Muscle of leg (tissue), 11 donors: ENCODE data around the gene SRD5A1. TPM values are rescaled to one million over a fixed set of nuclear protein-coding genes. Genes with fewer than 3 reads are reported as not detected.

Experiments
- DNase-seq: peaks from one replicate; pipeline ENCODE4 v3.0.0; 2013
- H3K27ac ChIP-seq: one replicate; pipeline ENCODE4 v1.5.1; 2013; ENCODE audit warnings: mild to moderate bottlenecking, low read length, control low read depth
- H3K27me3 ChIP-seq: one replicate; pipeline ENCODE4 v1.6.1; 2013; ENCODE audit warnings: low read length; ENCODE audit not compliant: control insufficient read depth, insufficient read depth
- H3K36me3 ChIP-seq: one replicate; pipeline ENCODE4 v1.6.1; 2013; ENCODE audit warnings: low read length; ENCODE audit not compliant: control insufficient read depth, insufficient read depth
- H3K4me1 ChIP-seq: one replicate; pipeline ENCODE4 v1.6.1; 2013; ENCODE audit warnings: low read length; ENCODE audit not compliant: control insufficient read depth, insufficient read depth
- H3K4me3 ChIP-seq: one replicate; pipeline ENCODE4 v1.5.1; 2013; ENCODE audit warnings: low read length, control low read depth
- H3K9me3 ChIP-seq: replicated peaks from 2 replicates; pipeline ENCODE4 v1.6.1; 2013; ENCODE audit warnings: low read depth, low read length; ENCODE audit not compliant: control insufficient read depth
- WGBS: methylation state at CpG from one replicate; pipeline ENCODE4 v1.1.5; 2013; ENCODE audit warnings: missing lambda C conversion rate; ENCODE audit not compliant: insufficient coverage; 5-methylcytosine and 5-hydroxymethylcytosine counted together
- polyA plus RNA-seq, 8 donors: library from polyadenylated mRNA; unstranded; fragments of 120-200 nt; gene quantifications; one replicate each; pipeline versions ENCODE4 v1.2.1 to v1.2.3, GENCODE V29; 2013; ENCODE audit warnings: inconsistent platforms in 1 of 8, low replicate concordance in 1 of 8; ENCODE audit not compliant: insufficient read length in 8 of 8, insufficient read depth in 1 of 8
- total RNA-seq: library from RNA; stranded (reverse); fragments of 120-200 nt; gene quantifications from one replicate; pipeline ENCODE4 v1.2.4, GENCODE V29; 2013

Gene SRD5A1
- total and polyA plus RNA-seq, 9 donors = 7.9 to 12.6 (median 9.6) TPM

DNA sequence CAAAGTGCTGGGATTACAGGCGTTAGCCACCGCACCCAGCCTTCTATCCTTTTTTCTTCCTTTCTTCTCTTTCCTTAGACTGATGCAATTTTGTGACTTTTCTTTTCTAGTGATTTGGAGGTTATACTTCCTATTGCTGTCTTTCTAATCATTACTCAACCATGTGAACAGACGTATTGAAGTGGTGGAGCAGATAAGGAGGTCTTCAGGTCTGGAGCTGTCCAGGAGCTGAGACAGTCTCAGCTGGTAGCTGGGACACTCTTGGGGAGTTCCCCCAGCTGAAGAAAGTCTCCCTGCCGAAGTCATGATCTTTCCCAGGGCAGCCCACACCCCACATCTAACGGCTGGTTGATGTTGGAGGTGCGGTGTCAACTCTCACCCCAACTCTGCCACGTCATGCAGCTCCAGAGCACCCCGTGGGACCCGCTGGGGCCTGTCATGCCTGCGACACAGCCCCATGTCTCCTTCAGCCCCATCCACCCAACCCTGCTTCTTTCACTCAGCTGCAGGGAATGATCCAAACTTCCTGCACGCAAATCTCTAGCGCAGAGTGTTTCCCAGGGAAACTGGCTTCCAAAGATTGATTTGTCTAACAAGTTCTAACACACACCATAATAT lies 41.5 kb upstream of the SRD5A1 start:
- H3K9me3 ChIP-seq = no peaks in the 10 kb centered on the region
- 87% methylated on average over 6 of the region's 12 CpGs for WGBS
- H3K4me3 ChIP-seq = no peak overlapping the region
- no peak overlapping the region for H3K27ac ChIP-seq
- H3K4me1 ChIP-seq = no peaks in the 10 kb centered on the region
- peaks cover 8% of the 10 kb centered on the region for H3K36me3 ChIP-seq
- DNase-seq = no peak
- no peaks in the 10 kb centered on the region for H3K27me3 ChIP-seq

DNA sequence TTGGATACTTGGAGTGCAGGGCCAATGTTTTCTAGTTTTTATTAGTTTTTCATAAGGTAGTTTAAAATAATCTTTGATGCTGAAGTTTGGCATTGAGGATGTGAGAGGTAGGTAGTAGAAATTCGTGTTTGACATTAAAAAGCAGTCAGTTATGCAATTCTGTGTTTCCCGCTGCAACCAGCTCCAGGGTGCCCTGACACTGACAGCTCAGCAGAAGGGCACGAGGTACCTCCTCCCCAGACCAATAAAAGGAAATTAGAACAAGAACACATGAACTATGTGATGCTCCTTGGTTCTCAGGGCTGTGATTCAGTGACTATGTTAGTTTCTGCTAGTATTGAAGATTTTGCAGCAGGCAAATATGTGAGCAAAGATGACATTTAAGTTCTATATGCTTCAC lies 40.6 kb upstream of the SRD5A1 start:
- Histone ChIP-seq H3K27me3 (no peaks in the 10 kb centered on the region), H3K27ac (no peak overlapping the region), H3K4me1 (no peaks in the 10 kb centered on the region), H3K4me3 (no peak overlapping the region), H3K36me3 (peaks cover 16% of the 10 kb centered on the region), H3K9me3 (no peaks in the 10 kb centered on the region)
- WGBS = no CpG with 5 or more reads among the region's 3 CpGs
- no peak for DNase-seq

GRCh38 chr5:6593148-6594016 lies 39.9 kb upstream of the SRD5A1 start:
- Histone ChIP-seq H3K36me3 (peaks cover 21% of the 10 kb centered on the region), H3K27me3 (no peaks in the 10 kb centered on the region), H3K4me1 (no peaks in the 10 kb centered on the region), H3K4me3 (no peak overlapping the region), H3K27ac (no peak overlapping the region), H3K9me3 (no peaks in the 10 kb centered on the region)
- DNase-seq = no peak
- 66% methylated on average over 11 of the region's 14 CpGs for WGBS

DNA sequence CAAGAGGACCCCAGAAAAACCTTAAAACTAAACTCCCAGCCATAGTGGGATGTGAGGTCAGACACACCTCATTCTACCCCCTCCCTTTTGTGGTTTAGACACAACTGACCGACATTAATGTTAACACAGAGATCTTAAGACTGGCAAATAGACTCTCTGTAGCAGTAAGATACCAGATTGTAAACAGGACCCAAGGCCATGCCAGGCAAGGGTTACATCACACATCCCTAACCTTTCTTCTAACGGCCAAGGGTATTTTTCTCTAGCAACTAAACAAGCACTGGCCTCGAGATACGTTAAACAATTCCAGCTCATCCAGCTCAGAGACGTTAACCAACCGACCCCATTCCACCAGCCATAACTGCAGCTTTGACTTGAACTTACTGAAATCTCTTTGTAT lies 39.2 kb upstream of the SRD5A1 start:
- H3K27ac ChIP-seq = no peak overlapping the region
- peaks cover 27% of the 10 kb centered on the region for H3K36me3 ChIP-seq
- no peaks in the 10 kb centered on the region for H3K4me1 ChIP-seq
- H3K4me3 ChIP-seq = no peak overlapping the region
- WGBS = 80% methylated on average over 6 of the region's 6 CpGs
- H3K9me3 ChIP-seq = no peaks in the 10 kb centered on the region
- DNase-seq = no peak
- H3K27me3 ChIP-seq = no peaks in the 10 kb centered on the region

- H3K9me3 ChIP-seq = no peaks in the 10 kb centered on the region
- H3K27ac ChIP-seq = no peak overlapping the region
- DNase-seq = no peak
- H3K27me3 ChIP-seq = no peaks in the 10 kb centered on the region
- no peak overlapping the region for H3K4me3 ChIP-seq
- peaks cover 35% of the 10 kb centered on the region for H3K36me3 ChIP-seq
- WGBS = 77% methylated on average over 2 of the region's 3 CpGs
- H3K4me1 ChIP-seq = no peaks in the 10 kb centered on the region
Observed at GRCh38 chr5:6595405-6595804, 37.8 kb upstream of the SRD5A1 start.

- DNase-seq = no peak
- Histone ChIP-seq H3K27me3 (no peaks in the 10 kb centered on the region), H3K27ac (no peak overlapping the region), H3K9me3 (no peaks in the 10 kb centered on the region), H3K4me1 (no peaks in the 10 kb centered on the region), H3K36me3 (peaks cover 43% of the 10 kb centered on the region), H3K4me3 (no peak overlapping the region)
- WGBS = 80% methylated on average over 1 of the region's 5 CpGs
Observed at GRCh38 chr5:6596388-6596787, 36.9 kb upstream of the SRD5A1 start.

- Histone ChIP-seq H3K36me3 (peaks cover 55% of the 10 kb centered on the region), H3K4me3 (no peak overlapping the region), H3K27me3 (no peaks in the 10 kb centered on the region), H3K4me1 (no peaks in the 10 kb centered on the region), H3K9me3 (no peaks in the 10 kb centered on the region), H3K27ac (no peak overlapping the region)
- no peak for DNase-seq
- no CpG with 5 or more reads among the region's 6 CpGs for WGBS
Observed at GRCh38 chr5:6597557-6597956, 35.7 kb upstream of the SRD5A1 start.

DNA sequence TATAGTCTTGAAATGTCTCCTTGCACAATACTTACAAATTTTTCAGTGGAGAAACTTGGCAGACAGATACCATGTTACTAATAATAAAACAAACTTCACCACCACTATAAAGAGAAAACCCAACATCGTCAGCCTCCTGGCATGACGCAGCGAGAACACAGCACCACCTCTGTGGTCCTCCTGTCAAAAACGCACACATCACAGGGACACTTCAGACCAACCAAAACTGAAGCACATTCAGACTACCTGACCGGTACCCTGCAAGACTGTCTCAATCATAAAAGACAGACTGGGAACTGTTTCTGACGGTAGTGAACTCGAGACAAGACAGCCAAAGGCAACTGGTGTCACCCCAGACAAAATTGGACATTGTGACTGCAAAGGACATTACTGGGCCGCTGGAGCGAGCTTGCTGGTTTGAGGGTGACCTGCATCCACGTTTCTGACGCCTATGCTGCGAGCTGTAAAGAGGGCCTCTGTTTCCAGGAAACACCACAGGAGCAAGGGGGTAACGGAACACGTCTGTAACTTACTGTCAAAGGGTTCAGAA lies 34.8 kb upstream of the SRD5A1 start:
- no peak for DNase-seq
- WGBS = 86% methylated on average over 13 of the region's 14 CpGs
- no peaks in the 10 kb centered on the region for H3K4me1 ChIP-seq
- H3K27ac ChIP-seq = no peak overlapping the region
- no peaks in the 10 kb centered on the region for H3K27me3 ChIP-seq
- no peak overlapping the region for H3K4me3 ChIP-seq
- no peaks in the 10 kb centered on the region for H3K9me3 ChIP-seq
- H3K36me3 ChIP-seq = peaks cover 60% of the 10 kb centered on the region

- H3K27ac ChIP-seq = no peak overlapping the region
- no peak overlapping the region for H3K4me3 ChIP-seq
- no peaks in the 10 kb centered on the region for H3K9me3 ChIP-seq
- no peaks in the 10 kb centered on the region for H3K27me3 ChIP-seq
- WGBS = 91% methylated on average over 7 of the region's 8 CpGs
- peaks cover 73% of the 10 kb centered on the region for H3K36me3 ChIP-seq
- DNase-seq = no peak
- H3K4me1 ChIP-seq = no peaks in the 10 kb centered on the region
Observed at GRCh38 chr5:6599739-6600138, 33.5 kb upstream of the SRD5A1 start.

DNA sequence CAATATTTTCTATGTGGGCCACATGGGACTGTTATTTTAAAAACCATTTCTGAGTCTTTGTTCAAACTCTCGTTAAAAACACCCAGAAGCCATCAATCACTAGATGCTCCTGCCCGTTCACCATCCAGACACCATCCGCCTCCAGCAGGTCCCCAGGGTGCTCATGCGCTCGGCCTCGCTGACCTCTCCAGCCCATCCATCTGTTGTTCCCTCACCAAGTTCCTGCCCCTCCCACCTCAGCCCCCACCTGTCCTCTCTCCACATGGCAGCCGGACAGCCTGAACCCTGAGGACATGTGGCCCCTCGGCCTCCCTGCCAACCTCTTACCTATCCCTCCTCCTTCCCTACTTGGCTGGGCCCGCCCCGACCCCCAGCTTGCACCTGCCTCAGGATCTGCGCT lies 32.0 kb upstream of the SRD5A1 start:
- WGBS = 93% methylated on average over 11 of the region's 11 CpGs
- Histone ChIP-seq H3K27me3 (no peaks in the 10 kb centered on the region), H3K9me3 (no peaks in the 10 kb centered on the region), H3K4me3 (no peak overlapping the region), H3K36me3 (peaks cover 76% of the 10 kb centered on the region), H3K4me1 (no peaks in the 10 kb centered on the region), H3K27ac (no peak overlapping the region)
- DNase-seq = no peak
